Measurements from ENCODE around the gene DCXR. TPM values are rescaled to one million over a fixed set of nuclear protein-coding genes. Genes with fewer than 3 reads are reported as not detected.
"Not testable (repeated sequence)": the region's sequence is repeated elsewhere in the genome, so short reads cannot be mapped to it uniquely, and the experiment has no call there.

DCXR gene
- total RNA-seq, 2 experiments from 2014 or later = 120 to 124 TPM

GRCh38 chr17:82047914-82048570 lies 10.5 kb upstream of the DCXR start:
- no peak for DNase-seq
- Mint-ChIP-seq H3K9me3 (ENCODE audit: low read depth) (no peaks in the 10 kb centered on the region), H3K27me3 (no peaks in the 10 kb centered on the region), H3K4me3 (no peak overlapping the region), H3K4me1 (peaks cover 14% of the 10 kb centered on the region), H3K36me3 (no peaks in the 10 kb centered on the region), H3K27ac (no peak overlapping the region)
- CTCF ChIA-PET = no interaction called here
- no peak for ATAC-seq

DNA sequence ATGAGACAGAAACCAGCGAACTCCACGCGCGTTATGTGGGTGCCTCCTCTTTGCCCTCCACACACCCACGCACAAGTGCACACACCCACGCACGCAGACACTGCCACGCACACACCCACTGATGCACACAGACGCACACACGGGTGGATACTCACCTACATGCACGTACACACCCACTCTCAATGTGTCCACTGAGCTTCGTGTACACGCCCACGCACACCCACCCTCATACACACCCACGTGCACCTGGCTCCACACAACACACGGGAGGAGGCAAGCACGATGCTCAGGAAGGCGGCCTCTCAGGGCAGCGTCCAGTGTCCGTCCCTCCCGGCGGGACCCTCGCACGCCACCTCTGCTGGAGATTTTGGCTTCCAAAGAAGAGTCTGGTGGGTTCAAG lies 9.9 kb upstream of the DCXR start:
- no peaks in the 10 kb centered on the region for H3K27me3 Mint-ChIP-seq
- DNase-seq (no peak), ATAC-seq (no peak)
- H3K9me3 Mint-ChIP-seq (ENCODE audit: low read depth) = no peaks in the 10 kb centered on the region
- H3K36me3 Mint-ChIP-seq = no peaks in the 10 kb centered on the region
- CTCF ChIA-PET = no interaction called here
- peaks cover 9% of the 10 kb centered on the region for H3K4me1 Mint-ChIP-seq
- H3K27ac Mint-ChIP-seq = no peak overlapping the region
- no peak overlapping the region for H3K4me3 Mint-ChIP-seq

- ATAC-seq = no peak
- CTCF ChIA-PET = no interaction called here
- peaks cover 9% of the 10 kb centered on the region for H3K4me1 Mint-ChIP-seq
- no peak overlapping the region for H3K4me3 Mint-ChIP-seq
- H3K27me3 Mint-ChIP-seq = no peaks in the 10 kb centered on the region
- no peak overlapping the region for H3K27ac Mint-ChIP-seq
- no peaks in the 10 kb centered on the region for H3K9me3 Mint-ChIP-seq (ENCODE audit: low read depth)
- no peak for DNase-seq
- no peaks in the 10 kb centered on the region for H3K36me3 Mint-ChIP-seq
Measured at GRCh38 chr17:82046903-82047302, 9.4 kb upstream of the DCXR start.

GRCh38 chr17:82045936-82046484 lies 8.5 kb upstream of the DCXR start:
- Mint-ChIP-seq H3K27me3 (no peaks in the 10 kb centered on the region), H3K4me1 (peaks cover 12% of the 10 kb centered on the region), H3K27ac (no peak overlapping the region), H3K4me3 (no peak overlapping the region), H3K9me3 (ENCODE audit: low read depth) (no peaks in the 10 kb centered on the region), H3K36me3 (no peaks in the 10 kb centered on the region)
- CTCF ChIA-PET = no interaction called here
- ATAC-seq (no peak), DNase-seq (no peak)

DNA sequence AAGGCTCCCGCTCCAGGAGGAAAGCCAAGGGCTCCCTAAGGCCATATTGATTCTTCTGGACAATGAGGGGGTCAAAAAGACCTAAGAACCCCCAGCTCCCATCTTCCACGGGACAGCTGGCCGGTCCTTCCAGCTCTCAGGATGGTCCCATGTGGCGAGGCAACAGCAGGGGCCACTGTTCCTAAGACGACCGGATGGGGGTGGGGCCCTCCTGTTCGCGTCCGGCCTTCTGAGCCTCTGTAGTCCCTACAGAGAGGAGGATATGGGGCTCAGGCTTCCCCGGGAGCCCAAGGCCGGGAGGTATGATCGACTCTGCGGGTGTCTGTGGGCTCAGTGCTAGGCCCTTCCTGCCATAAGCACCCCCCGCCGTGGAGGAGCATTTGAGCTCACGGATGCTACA lies 6.0 kb upstream of the DCXR start:
- no peaks in the 10 kb centered on the region for H3K36me3 Mint-ChIP-seq
- no peaks in the 10 kb centered on the region for H3K27me3 Mint-ChIP-seq
- CTCF ChIA-PET = interaction anchor here (0.7 to 1.4 kb wide), 4 partner anchors 11 to 83 kb away, joined by 3 to 4 read pairs (median 3); no protein-coding TSS in a partner anchor
- no peaks in the 10 kb centered on the region for H3K9me3 Mint-ChIP-seq (ENCODE audit: low read depth)
- H3K4me1 Mint-ChIP-seq = peaks cover 10% of the 10 kb centered on the region
- ATAC-seq (no peak), DNase-seq (no peak)
- no peak overlapping the region for H3K27ac Mint-ChIP-seq
- no peak overlapping the region for H3K4me3 Mint-ChIP-seq

GRCh38 chr17:82042649-82043048 lies 5.2 kb upstream of the DCXR start:
- H3K27ac Mint-ChIP-seq = no peak overlapping the region
- H3K4me3 Mint-ChIP-seq = no peak overlapping the region
- CTCF ChIA-PET = interaction anchor here (0.7 kb wide), 1 partner anchor 84 kb away, joined by 3 read pairs; no protein-coding TSS in a partner anchor
- DNase-seq (no peak), ATAC-seq (no peak)
- no peaks in the 10 kb centered on the region for H3K9me3 Mint-ChIP-seq (ENCODE audit: low read depth)
- no peaks in the 10 kb centered on the region for H3K27me3 Mint-ChIP-seq
- H3K4me1 Mint-ChIP-seq = peaks cover 15% of the 10 kb centered on the region
- H3K36me3 Mint-ChIP-seq = no peaks in the 10 kb centered on the region

- no peaks in the 10 kb centered on the region for H3K27me3 Mint-ChIP-seq
- no peak overlapping the region for H3K4me3 Mint-ChIP-seq
- no peak overlapping the region for H3K27ac Mint-ChIP-seq
- H3K9me3 Mint-ChIP-seq (ENCODE audit: low read depth) = no peaks in the 10 kb centered on the region
- ATAC-seq (no peak), DNase-seq (no peak)
- H3K36me3 Mint-ChIP-seq = no peaks in the 10 kb centered on the region
- peaks cover 18% of the 10 kb centered on the region for H3K4me1 Mint-ChIP-seq
- CTCF ChIA-PET = interaction anchor here (1.0 kb wide), 1 partner anchor 115 kb away, joined by 3 read pairs; no protein-coding TSS in a partner anchor
Measured at GRCh38 chr17:82041144-82041814, 3.8 kb upstream of the DCXR start.

GRCh38 chr17:82039695-82040299 lies 2.3 kb upstream of the DCXR start:
- Mint-ChIP-seq H3K27me3 (no peaks in the 10 kb centered on the region), H3K4me1 (peaks cover 24% of the 10 kb centered on the region), H3K27ac (no peak overlapping the region), H3K36me3 (peaks cover 7% of the 10 kb centered on the region), H3K9me3 (ENCODE audit: low read depth) (no peaks in the 10 kb centered on the region), H3K4me3 (no peak overlapping the region)
- ATAC-seq (no peak), DNase-seq (no peak)
- CTCF ChIA-PET = interaction anchor here (2.5 kb wide), 1 partner anchor 10 kb away, joined by 16 read pairs; no protein-coding TSS in a partner anchor

- ATAC-seq; H3K4me3 Mint-ChIP-seq; DNase-seq; H3K9me3 Mint-ChIP-seq (ENCODE audit: low read depth); H3K27me3 Mint-ChIP-seq; H3K36me3 Mint-ChIP-seq; H3K27ac Mint-ChIP-seq: not testable (repeated sequence)
- CTCF ChIA-PET = interaction anchor here (1.7 to 3.5 kb wide), 5 partner anchors 9 to 117 kb away, joined by 7 to 16 read pairs (median 13); partner anchors contain the start of genes CENPX and LRRC45
- peaks cover 24% of the 10 kb centered on the region for H3K4me1 Mint-ChIP-seq
Measured at GRCh38 chr17:82038796-82039409, 1.4 kb upstream of the DCXR start.

DNA sequence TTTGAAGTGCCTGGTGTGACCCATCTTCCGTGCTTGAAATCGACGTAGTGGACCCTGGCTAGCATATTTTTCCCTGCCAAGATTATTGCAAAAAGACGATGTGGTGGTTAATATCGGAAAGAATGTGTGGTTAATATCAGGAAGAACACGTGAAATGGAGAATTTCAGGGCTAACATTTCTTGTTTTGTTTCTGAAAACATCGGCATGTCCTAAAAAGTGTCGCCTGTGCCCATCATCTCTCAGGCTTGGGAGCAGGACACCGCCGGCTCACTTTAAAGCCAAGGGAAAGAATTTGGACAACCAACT lies 345 bp upstream of the DCXR start:
- Mint-ChIP-seq H3K4me1 (peaks cover 24% of the 10 kb centered on the region), H3K9me3 (ENCODE audit: low read depth) (no peaks in the 10 kb centered on the region), H3K36me3 (peaks cover 7% of the 10 kb centered on the region), H3K4me3 (peak overlapping the region; percentile 74), H3K27ac (peak overlapping the region; percentile 91), H3K27me3 (no peaks in the 10 kb centered on the region)
- CTCF ChIA-PET = interaction anchor here (0.6 to 3.5 kb wide), 31 partner anchors 8 to 353 kb away, joined by 3 to 18 read pairs (median 5); partner anchors contain the start of genes CD7, CENPX, FASN and LRRC45
- DNase-seq (no peak), ATAC-seq (no peak)

- Mint-ChIP-seq H3K36me3 (peaks cover 7% of the 10 kb centered on the region), H3K4me3 (peak overlapping the region; percentile 74), H3K27ac (peak overlapping the region; percentile 28), H3K27me3 (no peaks in the 10 kb centered on the region), H3K9me3 (ENCODE audit: low read depth) (no peaks in the 10 kb centered on the region), H3K4me1 (peaks cover 24% of the 10 kb centered on the region)
- ATAC-seq (no peak), DNase-seq (no peak)
- CTCF ChIA-PET = interaction anchor here (0.8 to 3.5 kb wide), 7 partner anchors 9 to 77 kb away, joined by 3 to 10 read pairs (median 5); partner anchors contain the start of genes CENPX and LRRC45
Measured at GRCh38 chr17:82036634-82037091, 834 bp downstream of the DCXR start.

DNA sequence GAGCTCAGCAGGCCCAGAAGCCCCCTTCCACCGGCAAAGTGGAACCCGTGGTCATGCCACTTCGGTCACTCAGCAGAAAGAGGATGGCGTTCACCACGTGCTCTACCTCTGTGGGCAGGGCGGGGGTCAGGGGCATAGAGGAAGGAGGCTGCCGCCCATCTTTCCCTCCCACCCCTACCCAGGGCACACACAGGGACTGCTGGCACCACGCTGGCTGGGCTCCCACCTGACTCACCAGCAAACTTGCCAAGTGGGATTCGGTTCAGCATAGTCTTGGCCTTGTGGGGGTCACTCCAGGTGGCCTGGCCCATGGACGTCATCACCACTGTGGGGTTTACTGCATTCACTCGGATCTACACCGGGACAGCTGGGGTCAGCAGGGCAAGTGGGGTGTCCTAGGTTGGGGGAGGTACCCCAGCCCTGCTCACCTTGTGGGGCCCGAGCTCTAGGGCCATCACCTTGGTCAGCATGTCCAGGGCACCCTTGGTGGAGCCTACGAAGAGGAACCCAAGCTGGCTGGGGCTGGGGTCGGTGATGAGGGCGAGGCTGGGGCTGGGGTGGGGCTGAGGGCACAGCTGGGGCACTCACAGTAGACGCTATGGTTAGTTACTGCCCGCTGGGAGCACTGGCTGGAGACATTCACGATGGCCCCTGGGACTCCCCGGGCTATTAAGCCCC lies 1.4 kb downstream of the DCXR start:
- H3K36me3 Mint-ChIP-seq = peaks cover 7% of the 10 kb centered on the region
- H3K4me3 Mint-ChIP-seq = peak overlapping the region; percentile 74
- H3K27ac Mint-ChIP-seq = no peak overlapping the region
- peaks cover 22% of the 10 kb centered on the region for H3K4me1 Mint-ChIP-seq
- CTCF ChIA-PET = interaction anchor here (0.8 to 3.5 kb wide), 8 partner anchors 8 to 118 kb away, joined by 3 to 10 read pairs (median 5); partner anchors contain the start of genes CENPX and LRRC45
- H3K27me3 Mint-ChIP-seq = no peaks in the 10 kb centered on the region
- DNase-seq (no peak), ATAC-seq (no peak)
- no peaks in the 10 kb centered on the region for H3K9me3 Mint-ChIP-seq (ENCODE audit: low read depth)

Data from activated CD8-positive, alpha-beta memory T cell treated with anti-CD3 and anti-CD28 coated beads, Interleukin-2, amount 10 ng/mL, durations not matched to agents 7 days and 5 days (primary cell).